Left lobe of liver (tissue), 2 donors: ENCODE data around the gene FAM72D. TPM values are rescaled to one million over a fixed set of nuclear protein-coding genes. Genes with fewer than 3 reads are reported as not detected.
"Not testable (repeated sequence)": the region's sequence is repeated elsewhere in the genome, so short reads cannot be mapped to it uniquely, and the experiment has no call there.

ENCODE experiments used
- ATAC-seq: fragments of 200-7000 bp; cut with Tn5 transposase; one replicate; pipeline ENCODE4 v1.9.1; 2020; ENCODE audit warnings: mild to moderate bottlenecking, moderate library complexity
- DNase-seq: peaks from one replicate; pipeline ENCODE4 v3.0.0-alpha.2; 2020; ENCODE audit warnings: low spot score
- total RNA-seq: library from RNA; stranded (reverse); gene quantifications from one replicate; pipeline ENCODE4 v1.2.1, GENCODE V29; 2021
- donor health status: DM: no; HTN: no; CAD: no; lungs with moderate emphysema.
- donor health status: DM: no; HTN: yes; CAD: no.

Gene FAM72D
- total RNA-seq: not detected

DNA sequence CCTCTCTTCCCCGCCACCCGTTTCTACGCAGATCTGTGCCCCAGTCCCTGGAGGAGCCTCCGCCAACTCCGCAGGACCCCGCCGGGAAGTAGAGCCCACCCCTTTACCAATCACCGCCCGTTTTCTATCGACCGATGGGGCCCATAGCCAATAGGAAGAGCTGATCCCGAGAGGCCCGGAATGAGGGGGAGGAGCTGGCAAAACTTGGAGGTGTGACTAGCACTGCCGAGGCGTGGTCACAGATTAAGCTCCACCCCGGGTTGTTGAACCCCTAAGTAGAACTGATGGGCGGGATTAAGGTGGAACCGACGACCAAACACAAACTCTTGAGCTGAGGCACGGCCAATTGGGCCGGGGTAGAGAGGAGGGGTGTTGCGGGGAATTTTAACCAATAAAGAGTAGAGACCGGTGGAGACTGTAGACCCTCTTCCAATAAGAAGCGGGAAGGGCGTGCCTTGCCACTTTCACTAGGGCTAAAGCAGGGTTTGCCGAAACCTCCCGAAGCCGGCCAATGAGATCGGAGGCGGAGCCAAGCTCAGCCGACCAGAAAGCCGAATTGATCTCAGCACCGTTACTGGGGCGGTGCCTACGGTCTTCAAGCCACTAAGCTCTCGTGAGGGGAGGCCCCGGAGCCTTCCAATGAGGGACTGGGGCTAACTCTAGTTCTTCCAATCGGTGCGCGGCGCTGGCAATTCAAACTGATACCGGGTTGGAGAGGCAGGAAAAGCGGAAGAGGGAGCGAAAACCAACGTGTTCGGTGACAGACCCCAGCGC is at the start of gene FAM72D, which contains the start of gene SRGAP2B:
Gene FAM72D, plus strand, starts transcription at position 691 of the 774 bp plus-strand sequence. CDS start 874 bp downstream, outside the sequence.
Gene SRGAP2B, minus strand, starts transcription at position 45 of the 774 bp plus-strand sequence. CDS start 2,427 bp downstream, outside the sequence.
- peak; percentile 81 for ATAC-seq
- DNase-seq: not testable (repeated sequence)

DNA sequence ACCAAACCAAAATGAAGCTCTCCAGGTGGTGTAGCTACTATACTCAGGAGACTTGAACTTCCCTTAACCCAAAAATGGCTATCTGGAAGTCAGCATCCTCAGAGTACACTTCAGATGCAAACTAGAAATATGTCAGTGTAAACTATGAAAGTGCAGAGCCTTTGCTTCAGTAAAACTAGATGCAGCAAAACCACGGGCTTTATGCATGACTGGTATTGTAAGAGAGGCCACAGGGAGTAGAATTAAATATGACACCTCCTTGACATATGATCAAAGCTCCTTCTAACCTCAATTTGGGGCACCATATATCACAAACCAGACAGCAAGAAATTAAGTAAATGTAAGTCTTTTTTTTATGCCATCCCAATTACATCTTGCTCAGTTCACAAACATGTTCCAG is 48.2 kb upstream of the FAM72D start:
- not testable (repeated sequence) for DNase-seq, ATAC-seq

DNA sequence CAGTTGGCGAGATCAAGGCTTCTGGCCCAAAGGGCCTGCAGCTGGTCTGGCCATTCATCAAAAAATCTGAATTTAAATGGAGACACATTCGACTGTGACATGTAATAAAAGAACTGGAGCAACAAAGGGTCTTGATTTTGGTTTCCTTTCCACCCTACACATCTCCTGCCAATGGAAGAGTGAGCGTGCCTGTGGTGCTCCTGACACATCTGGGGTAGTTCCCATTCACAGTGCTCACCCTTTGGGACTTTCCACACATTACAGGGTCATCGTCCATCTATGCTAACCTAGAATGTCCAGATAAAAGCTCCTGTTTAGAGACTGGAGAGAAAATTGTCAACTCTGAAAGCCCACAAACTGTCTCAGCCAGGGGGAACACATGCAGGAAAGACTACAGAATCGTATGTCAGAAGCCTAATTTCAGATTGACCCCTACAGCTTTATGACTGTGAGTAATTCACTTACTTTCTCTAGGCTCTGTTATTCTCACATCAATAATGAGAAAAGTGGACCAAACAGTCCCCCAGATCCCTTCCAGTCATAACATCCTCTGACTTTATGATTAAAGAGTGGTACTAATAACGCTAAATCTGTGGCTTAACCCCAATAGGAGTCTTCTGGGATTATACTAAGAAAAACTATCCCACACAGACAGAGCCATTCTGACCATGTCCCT is 47.5 kb upstream of the FAM72D start:
- DNase-seq, ATAC-seq: not testable (repeated sequence)

- not testable (repeated sequence) for DNase-seq
- peak; percentile 57 for ATAC-seq
These were observed 43.6 kb upstream of the FAM72D start for GRCh38 chr1:145052019-145052776.

- not testable (repeated sequence) for DNase-seq, ATAC-seq
These were observed 42.3 kb upstream of the FAM72D start for GRCh38 chr1:145053428-145053827.

DNA sequence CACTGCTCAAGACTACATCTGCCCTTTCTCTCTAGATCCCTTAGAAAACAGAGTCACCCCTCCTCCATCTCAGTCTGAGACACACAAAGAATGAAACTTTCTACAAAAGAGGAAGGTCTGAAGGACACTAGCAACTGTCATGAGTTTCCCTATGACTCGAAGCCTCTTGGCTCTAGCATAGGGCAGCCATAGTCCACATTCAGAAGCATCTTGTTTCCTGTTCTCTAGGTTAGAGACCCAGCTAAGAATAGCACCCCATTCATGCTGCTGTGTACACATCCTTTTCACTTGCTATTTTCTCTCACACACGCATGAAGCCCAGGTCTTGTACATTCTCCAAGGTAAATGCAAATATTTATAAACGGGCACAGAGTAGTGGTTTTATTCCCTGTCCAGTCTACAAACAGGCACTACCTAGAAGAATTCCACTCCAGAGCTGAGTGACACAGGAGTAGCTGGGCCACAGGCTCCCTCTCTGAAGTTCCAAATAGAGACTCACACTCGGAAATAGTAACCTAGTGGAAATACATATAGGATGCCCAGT is 40.5 kb upstream of the FAM72D start:
- not testable (repeated sequence) for DNase-seq
- peak; percentile 59 for ATAC-seq

GRCh38 chr1:145058184-145058583 is 37.6 kb upstream of the FAM72D start:
- DNase-seq, ATAC-seq: not testable (repeated sequence)

GRCh38 chr1:145063285-145063684 is 32.5 kb upstream of the FAM72D start:
- not testable (repeated sequence) for ATAC-seq

GRCh38 chr1:145063941-145064648 is 31.7 kb upstream of the FAM72D start:
- not testable (repeated sequence) for DNase-seq, ATAC-seq

More at GRCh38 chr1:145063285-145063684, 32.5 kb upstream of the FAM72D start:
- not testable (repeated sequence) for DNase-seq

- not testable (repeated sequence) for DNase-seq
- ATAC-seq: peak; percentile 58
These were observed 30.5 kb upstream of the FAM72D start for GRCh38 chr1:145065194-145065826.

DNA sequence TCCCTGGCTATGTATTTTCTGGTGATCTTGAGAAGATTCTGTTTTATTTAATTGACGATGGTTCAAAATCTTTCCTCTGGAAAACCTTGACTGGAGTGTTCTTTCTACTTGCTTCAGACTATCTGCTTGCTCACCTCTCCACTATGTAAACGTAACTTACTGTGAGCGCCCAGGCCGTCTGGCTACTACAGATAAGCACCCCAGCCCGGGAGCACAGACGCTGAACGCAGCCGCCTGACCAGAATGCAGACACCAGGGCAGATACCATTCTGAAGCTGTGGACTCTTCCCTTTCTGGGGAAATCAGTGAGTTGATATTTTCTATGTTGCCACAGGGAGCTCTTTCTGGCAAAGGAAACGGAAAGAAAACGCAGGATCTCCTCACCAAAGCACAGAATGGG is 29.3 kb upstream of the FAM72D start:
- ATAC-seq: peak; percentile 34
- not testable (repeated sequence) for DNase-seq

DNA sequence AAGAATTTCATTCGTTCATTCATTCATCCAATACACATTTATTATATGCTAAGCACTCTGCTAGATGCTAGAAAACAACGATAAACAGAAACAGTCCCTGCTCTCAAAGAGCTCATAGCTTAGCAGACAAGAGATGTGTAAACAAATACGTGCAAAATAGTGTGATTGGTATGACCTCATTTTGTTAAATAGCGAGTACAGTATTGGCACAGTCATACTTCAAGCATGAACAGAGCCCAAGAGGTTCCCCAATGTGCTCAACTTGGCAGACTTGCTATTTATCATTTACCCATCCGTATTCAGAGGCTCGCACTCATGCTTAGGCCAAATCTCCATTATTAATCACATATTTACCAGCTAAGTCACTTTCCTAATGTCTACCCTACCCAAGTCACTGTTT is 24.2 kb upstream of the FAM72D start:
- ATAC-seq, DNase-seq: not testable (repeated sequence)

DNA sequence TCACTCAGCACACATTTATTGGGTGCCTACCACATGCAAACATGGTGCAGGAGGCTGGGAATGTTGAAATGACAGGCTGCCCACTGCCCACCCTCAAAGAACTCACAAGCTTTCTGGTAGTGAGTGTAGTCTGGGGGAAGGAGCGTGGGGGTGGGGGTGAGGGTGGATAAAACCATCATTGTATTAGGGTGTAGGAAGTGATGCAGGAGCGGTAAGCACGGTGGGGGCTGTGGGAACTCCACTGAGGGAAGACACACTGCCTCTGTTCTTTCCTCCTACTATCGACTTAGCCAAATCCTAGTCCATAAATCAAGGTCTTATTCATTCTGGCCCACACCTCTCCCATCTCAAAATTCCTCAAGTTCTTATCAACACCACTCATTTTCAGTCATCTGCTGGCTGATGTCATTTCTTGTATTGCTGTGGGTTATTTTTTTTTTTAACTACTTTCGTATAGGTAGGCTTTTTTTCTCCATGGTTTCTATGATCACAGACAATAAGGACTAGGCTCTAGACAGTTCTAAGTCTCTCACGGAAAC is 21.7 kb upstream of the FAM72D start:
- not testable (repeated sequence) for DNase-seq, ATAC-seq

DNA sequence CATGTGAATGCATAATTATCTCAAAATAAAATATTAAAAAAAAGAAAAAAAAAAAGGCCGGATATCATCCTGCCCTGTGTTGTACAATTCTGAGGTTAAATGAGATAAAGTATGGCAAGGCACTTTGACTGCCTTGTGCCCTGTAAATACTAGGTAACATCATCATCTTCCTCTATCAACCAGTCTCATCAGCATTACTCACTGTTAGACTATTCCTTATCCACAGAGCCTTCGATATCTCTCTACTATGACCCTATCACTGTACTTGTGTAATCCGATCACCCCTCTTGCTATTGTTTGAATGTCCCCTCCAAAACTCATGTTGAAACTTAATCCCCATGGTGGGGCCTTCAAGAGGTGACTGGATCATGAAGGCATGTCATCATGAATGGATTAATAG is 18.9 kb upstream of the FAM72D start:
- not testable (repeated sequence) for ATAC-seq, DNase-seq

- not testable (repeated sequence) for DNase-seq
- ATAC-seq: peak; percentile 69
These were observed 17.6 kb upstream of the FAM72D start for GRCh38 chr1:145077872-145078786.

DNA sequence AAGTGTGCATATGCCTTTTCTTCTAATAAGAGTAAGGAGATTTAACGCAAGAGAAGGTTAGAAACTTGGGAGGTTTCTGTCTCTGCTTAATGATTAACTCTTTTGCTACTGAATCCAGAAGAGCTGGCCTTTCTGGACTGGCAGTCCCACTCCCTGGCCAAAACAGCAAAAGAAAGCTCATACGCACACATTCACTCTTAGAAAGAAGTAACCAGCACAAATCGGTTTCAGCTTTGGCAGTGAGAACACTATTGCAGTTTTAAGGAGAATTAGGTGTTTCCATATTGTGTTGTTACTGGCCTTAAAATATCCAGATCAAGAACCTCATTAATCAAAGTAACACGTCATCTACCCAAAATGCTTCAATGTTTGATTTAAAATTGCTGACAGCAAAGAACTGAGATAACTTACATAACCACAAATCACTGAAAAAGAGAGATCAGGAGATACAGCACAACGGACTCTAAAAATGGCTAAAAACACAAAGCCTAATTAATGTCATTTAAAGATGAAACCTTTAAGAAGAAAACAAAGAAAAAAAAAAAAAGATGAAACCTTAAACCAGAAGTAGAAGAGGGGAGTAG is 16.9 kb upstream of the FAM72D start:
- peak; percentile 85 for ATAC-seq
- DNase-seq: not testable (repeated sequence)

DNA sequence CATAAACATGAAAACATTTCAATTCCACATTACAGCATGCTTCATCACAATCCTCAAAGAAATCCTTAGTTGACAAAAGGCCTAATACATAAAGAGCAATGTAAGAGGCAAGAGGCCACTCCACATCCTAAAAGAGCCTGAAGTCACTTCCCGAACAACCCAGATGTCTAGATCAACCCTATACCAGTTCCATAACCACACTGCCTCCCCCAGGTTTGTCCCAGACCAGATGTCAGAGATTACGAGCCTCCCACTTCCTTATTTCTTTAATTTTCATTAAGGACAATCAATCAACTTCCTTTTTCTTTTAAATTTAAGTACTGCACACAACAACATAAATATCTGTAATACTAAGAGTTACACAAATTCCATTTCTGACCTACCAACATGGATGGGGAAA is 16.0 kb upstream of the FAM72D start:
- not testable (repeated sequence) for DNase-seq, ATAC-seq

DNA sequence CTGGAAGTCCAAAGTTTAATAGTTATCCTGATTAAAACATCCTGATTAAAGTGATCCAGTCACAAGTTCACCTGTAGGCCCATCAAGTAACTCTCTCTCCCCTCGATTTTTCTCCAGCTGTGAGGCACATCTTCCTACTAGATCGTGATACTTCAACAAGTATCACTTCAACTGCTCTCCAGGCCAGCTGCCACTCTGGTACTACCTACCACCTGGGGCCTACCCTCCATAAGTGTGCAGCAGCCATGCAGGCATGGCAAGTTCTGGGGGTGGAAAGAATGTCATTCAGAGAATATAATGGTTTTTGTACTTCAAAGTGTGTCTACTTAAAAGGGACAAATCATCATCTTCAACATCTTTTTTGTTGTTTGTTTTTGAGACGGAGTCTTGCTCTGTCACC is 15.6 kb upstream of the FAM72D start:
- DNase-seq, ATAC-seq: not testable (repeated sequence)
